Measurements from ENCODE around the gene WDR90.

- no peak for TF ChIP-seq CTCF (IDR thresholded peaks at IDR 0.05)
- TF ChIP-seq POLR2A (IDR thresholded peaks at IDR 0.05) = no peak
Measured at GRCh38 chr16:669666-670065, 20.5 kb downstream of the WDR90 start.
